Measurements from ENCODE around the gene REEP3. TPM values are rescaled to one million over a fixed set of nuclear protein-coding genes. Genes with fewer than 3 reads are reported as not detected.

REEP3 gene
- total and polyA plus RNA-seq, 2 of the 8 experiments (the other 6 are each of a cell fraction or from before 2014, with no cell fraction given), result 5.8 to 31.5 TPM

DNA sequence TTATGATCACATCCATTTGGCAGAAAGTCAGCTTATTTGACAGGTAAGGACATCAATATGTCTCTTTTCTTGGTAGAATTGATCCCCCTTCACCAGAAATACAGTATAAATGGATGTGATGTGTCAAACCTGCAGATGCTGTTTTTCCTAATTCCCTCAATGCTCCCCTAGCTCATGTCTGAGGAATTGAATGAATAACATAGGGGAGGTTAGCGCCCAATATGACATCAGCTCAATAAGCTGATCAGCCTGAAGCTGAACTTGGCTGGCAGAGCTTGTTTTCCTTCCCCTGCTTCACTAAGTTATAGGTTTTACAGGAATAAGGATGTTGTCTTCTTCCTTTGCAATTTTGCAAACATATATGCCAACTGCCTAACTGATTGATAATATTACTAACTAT is 132.5 kb downstream of the REEP3 start:
- Histone ChIP-seq H3K23ac (ENCODE audit: insufficient read length) (no peak overlapping the region), H3K4me3 (ENCODE audit: extremely low read depth in 1 of 4, insufficient read depth in 2 of 4, low read depth in 3 of 4, low read length in 4 of 4) (no peak overlapping the region), H3K27ac (ENCODE audit: low read depth, low read length) (no peak overlapping the region), H3K9ac (replicated peaks in 1 of 4; ENCODE audit: extremely low read depth in 1 of 4, low read depth in 3 of 4, low read length in 3 of 4) (no peak overlapping the region), H4K20me1 (replicated peaks in 1 of 2; ENCODE audit: control insufficient read depth in 1 of 2, insufficient read depth in 2 of 2, low read length in 2 of 2) (no peaks in the 10 kb centered on the region), H3K79me2 (ENCODE audit: control insufficient read depth in 1 of 2, insufficient read depth in 2 of 2, low read length in 2 of 2) (no peaks in the 10 kb centered on the region), H3K79me1 (ENCODE audit: low read depth, low read length) (no peaks in the 10 kb centered on the region), H3K36me3 (ENCODE audit: control insufficient read depth in 2 of 4, insufficient read depth in 4 of 4, low read length in 3 of 4) (no peaks in the 10 kb centered on the region), H3K14ac (ENCODE audit: insufficient read length) (peak overlapping the region; percentile 87), H3K4me2 (ENCODE audit: insufficient read depth in 1 of 2, low read depth in 2 of 2, low read length in 2 of 2) (no peak overlapping the region), H3K18ac (ENCODE audit: extremely low read depth, low read length) (no peak overlapping the region), H2BK12ac (ENCODE audit: low read depth, low read length) (no peak overlapping the region), H3K4ac (replicated peaks; ENCODE audit: insufficient read length, low read depth, low read length) (no peak overlapping the region), H3K23me2 (ENCODE audit: low read depth, low read length) (no peaks in the 10 kb centered on the region), H2AFZ (ENCODE audit: low read length) (peak overlapping the region; percentile 26; the same call in 1 of the 2 replicates), H2BK5ac (ENCODE audit: low read depth, low read length) (no peak overlapping the region), H3K4me1 (replicated peaks in 1 of 4; ENCODE audit: control insufficient read depth in 3 of 4, insufficient read depth in 4 of 4, low read length in 3 of 4) (no peaks in the 10 kb centered on the region), H2BK20ac (ENCODE audit: low read length) (no peak overlapping the region), H3K9me3 (ENCODE audit: insufficient read depth in 2 of 2, low read depth in 1 of 2, low read length in 1 of 2) (no peaks in the 10 kb centered on the region), H3K27me3 (replicated peaks in 1 of 4; ENCODE audit: control insufficient read depth in 3 of 4, extremely low read depth in 1 of 4, insufficient read depth in 3 of 4, low read length in 3 of 4) (no peaks in the 10 kb centered on the region), H2BK120ac (replicated peaks; ENCODE audit: low read depth, low read length) (no peak overlapping the region), H2AK5ac (ENCODE audit: low read depth, low read length) (no peak overlapping the region), H3K56ac (replicated peaks; ENCODE audit: insufficient read length, low read depth, low read length) (no peak overlapping the region), H4K5ac (ENCODE audit: insufficient read length, low read depth, low read length) (no peak overlapping the region), H4K8ac (ENCODE audit: extremely low read depth, insufficient read depth, low read length) (no peak overlapping the region), H4K91ac (replicated peaks; ENCODE audit: insufficient read length, low read length) (no peak overlapping the region), H2BK15ac (ENCODE audit: low read length) (no peak overlapping the region)
- ChIA-PET CTCF (ENCODE audit: partially characterized antibody) (interaction anchor here (0.8 to 0.9 kb wide), 2 partner anchors 9 to 487 kb away, joined by 3 read pairs; no protein-coding TSS in a partner anchor), POLR2A (ENCODE audit: partially characterized antibody) (no interaction called here)
- 80% methylated on average over 1 of the region's 1 CpG; no CpG with 5 or more reads in 1 of the 2 experiments for WGBS, 2 experiments (ENCODE audit: extremely low coverage in 1 of 2, insufficient coverage in 1 of 2, insufficient read length in 1 of 2, insufficient replicate concordance in 2 of 2, low coverage in 1 of 2, low lambda C conversion rate in 2 of 2, missing lambda C conversion rate in 1 of 2)
- no peak for FAIRE-seq
- DNase-seq (ENCODE audit: low read depth in 1 of 2, low spot score in 2 of 2), result no peak
- no peak for TF ChIP-seq CTCF (IDR thresholded peaks at IDR 0.05; ENCODE audit: control extremely low read depth in 1 of 3, insufficient read depth in 1 of 3, low read depth in 1 of 3, low read length in 3 of 3)
- no peak for TF ChIP-seq CTBP2 (IDR thresholded peaks at IDR 0.05; ENCODE audit: borderline replicate concordance, insufficient read depth, insufficient read length, low read length)
- TF ChIP-seq HDAC6 (IDR thresholded peaks at IDR 0.05; ENCODE audit: low read depth, low read length), result no peak
- TF ChIP-seq, protein P1, sequence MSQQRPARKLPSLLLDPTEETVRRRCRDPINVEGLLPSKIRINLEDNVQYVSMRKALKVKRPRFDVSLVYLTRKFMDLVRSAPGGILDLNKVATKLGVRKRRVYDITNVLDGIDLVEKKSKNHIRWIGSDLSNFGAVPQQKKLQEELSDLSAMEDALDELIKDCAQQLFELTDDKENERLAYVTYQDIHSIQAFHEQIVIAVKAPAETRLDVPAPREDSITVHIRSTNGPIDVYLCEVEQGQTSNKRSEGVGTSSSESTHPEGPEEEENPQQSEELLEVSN (IDR thresholded peaks at IDR 0.05), result no peak
- no peak for TF ChIP-seq RXRA (IDR thresholded peaks at IDR 0.05; ENCODE audit: insufficient read depth, low read depth, low read length)
- TF ChIP-seq POU5F1 (IDR thresholded peaks at IDR 0.05; ENCODE audit: low read depth, low read length), result no peak
- TF ChIP-seq RAD21 (IDR thresholded peaks at IDR 0.05 in 1 of 2, conservative IDR thresholded peaks at IDR 0.05 in 1 of 2; ENCODE audit: low read depth in 2 of 2, low read length in 2 of 2), result no peak
- TF ChIP-seq ZNF274 (IDR thresholded peaks at IDR 0.05; ENCODE audit: borderline replicate concordance, extremely low read depth, low read length), result no peak
- TF ChIP-seq MAX (IDR thresholded peaks at IDR 0.05), result no peak
- TF ChIP-seq NRF1 (IDR thresholded peaks at IDR 0.05; ENCODE audit: low read depth, low read length), result no peak

All from H1 (cell line).